ENCODE measurements around the gene COL4A6.

COL4A6 gene

DNA sequence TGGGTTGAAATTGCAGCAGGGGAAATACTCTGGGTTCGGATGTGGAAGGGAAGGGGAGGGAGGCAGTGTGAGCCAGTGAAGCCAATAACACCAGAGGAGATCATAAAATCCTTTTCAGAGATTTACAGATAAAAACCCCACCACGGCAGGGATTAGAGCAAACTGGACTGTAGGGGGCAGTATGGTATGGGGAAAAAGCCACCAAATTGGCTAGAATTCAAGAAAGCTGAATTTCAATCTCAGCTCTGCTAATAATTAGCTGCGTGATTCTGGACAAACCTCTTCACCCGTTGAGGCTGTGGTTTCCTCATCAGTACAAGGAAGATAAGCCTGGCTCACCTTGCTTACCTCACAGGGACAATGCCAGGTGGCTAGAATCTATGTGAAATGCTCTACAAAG, 238.5 kb downstream of the COL4A6 start:
- DNase-seq: no peak

- no peak for DNase-seq
Observed at GRCh38 chrX:108199041-108199440, 239.2 kb downstream of the COL4A6 start.

DNA sequence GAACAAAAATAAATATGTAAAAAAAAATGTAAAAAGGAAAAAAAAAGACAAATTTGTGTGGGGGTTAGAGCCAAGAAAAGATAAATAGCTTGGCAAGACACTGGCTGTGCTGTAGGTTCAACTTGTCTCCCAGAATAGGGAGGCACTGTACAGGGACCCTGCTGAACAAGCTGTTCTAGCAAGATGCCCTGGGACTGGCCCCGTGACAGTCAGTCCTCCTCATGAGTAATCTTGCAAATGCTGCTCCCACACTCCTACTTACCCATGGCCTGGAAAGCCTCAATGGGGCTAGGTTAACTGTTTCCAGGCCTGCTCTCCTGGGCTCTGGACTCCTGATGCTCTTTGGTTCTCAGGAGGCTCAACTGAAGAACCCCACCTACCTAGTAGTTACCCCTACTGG, 239.8 kb downstream of the COL4A6 start:
- DNase-seq: no peak

DNA sequence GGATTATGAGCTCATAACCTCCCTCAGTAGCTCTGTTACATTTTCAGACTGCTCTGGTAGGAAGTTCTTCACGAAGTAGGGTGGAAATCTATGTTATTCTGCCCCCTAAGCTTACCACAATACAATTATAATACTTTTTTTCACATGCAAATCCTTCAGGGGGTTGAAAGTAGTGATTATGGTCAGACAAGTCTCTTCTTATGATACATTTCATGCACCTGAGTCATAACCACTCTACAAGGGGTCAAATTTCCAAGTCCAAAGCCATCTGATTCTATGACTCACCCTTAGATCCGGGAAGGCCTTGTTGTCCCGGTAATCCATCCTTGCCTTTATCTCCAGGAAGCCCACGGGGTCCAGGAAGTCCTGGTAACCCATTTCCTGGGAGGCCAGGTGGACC, 251.4 kb downstream of the COL4A6 start:
- no peak for DNase-seq

DNA sequence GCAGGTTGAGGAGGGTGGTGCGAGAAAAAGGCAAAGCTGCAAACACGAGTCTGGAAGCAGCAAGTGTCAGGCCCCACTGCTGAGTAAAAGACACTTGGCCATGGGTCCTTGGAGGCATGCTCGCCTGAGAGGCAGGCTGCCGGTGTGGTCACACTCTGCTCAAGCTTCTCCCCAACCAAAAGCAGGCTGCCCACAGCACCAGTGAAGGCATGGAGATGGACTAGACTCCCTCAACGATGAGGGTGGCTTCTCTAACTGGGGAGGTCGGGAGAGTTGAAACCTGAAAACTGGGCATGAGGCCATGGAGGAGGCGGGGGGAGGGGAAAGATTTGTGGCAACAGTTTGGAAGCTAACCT, 260.1 kb downstream of the COL4A6 start:
- DNase-seq: no peak

DNA sequence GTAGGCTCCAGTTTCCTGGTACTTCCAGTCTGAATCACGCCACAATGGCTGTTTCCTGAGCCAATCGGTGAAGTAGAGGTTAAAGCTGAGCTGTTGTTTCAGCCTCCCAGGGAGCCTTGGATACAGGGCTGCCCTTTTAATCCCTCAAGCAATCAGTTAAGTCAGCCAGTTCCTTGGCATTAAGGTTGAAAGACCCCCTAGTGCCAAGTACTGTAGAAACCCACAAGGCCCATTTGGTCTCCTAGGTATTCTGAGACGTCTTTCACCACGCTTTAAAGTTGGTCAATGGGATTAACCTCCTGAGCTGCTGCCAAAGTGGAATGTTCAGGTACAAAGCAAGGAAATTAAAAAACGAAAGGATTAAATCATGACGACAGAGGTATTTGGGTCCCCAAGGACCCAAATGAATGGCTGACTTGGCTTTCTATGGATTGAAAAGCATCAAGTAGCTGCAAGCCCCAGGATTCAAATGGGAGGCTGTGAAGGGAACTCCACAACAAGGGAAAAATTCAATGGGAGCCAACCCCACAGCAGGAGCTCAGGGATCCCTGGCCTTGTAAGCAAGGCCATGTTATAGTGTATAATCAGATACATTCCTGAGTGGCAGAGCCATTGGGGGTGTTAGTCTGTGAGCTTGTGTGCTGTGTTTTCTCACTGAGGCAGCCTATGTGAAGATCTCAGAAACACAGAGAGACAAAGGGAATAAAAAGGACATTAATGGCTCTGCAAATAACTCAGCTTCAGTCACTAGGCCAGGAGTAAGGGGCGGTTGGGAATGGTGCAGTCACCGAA, 260.7 kb downstream of the COL4A6 start:
- DNase-seq: no peak

- DNase-seq: no peak
Observed at GRCh38 chrX:108173874-108174273, 264.3 kb downstream of the COL4A6 start.

DNA sequence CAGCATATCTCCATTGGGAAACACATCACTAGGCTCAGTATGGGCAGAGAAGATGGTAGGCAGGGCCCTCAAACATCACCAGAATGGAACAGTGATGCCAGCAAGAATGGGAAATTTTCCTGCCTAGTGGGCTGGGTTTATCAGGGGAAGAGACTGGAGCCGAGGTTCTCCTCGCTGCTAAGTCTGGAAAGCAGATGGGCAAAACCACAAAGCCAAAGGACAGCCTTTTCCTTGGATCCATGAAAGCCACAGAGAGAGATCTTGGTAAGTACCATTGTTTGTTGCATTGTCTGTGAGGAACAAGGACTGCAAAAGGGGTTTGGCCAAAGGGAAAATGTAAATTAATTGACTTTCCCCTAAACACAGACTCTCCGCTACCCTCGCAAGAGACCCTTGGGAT, 266.6 kb downstream of the COL4A6 start:
- no peak for DNase-seq

- no peak for DNase-seq
Observed at GRCh38 chrX:108169768-108170167, 268.5 kb downstream of the COL4A6 start.

DNA sequence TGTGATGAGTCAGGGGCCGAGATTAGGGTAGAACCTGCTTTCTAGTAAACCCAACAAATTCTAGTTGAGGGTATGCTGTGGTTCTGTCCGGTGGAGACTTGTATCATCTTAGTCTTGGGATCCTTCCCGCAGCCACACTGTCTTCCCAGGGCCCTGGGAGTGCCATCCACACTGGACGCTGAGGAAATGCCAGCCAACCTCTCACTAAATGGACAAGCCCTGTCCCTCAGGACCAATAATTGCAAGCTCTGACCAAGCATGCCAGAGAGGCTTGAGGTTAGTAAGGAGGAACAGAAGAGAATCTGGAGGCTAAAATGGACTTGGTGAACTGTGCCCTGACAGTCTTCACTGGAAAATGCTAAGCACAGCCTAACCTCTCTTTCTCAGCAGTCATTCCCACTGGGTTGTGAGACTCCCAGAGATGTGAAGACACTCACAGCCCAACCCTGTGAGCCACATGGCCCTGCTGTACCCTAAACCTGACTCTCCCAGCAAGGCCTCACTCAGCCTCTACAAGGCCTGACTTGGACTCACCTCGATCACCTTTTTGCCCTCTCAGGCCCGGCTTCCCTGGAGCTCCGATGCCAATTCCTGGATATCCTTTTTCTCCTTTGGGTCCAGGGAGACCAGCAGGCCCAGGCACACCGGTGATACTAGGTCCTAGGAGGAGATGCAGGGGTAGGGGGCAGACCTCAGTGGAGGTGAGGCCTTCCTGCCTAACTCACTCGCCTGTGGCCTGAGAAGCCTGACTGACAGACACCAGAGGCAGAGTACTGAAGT, 269.1 kb downstream of the COL4A6 start:
- no peak for DNase-seq

GRCh38 chrX:108167211-108167872, 270.9 kb downstream of the COL4A6 start:
- no peak for DNase-seq

DNA sequence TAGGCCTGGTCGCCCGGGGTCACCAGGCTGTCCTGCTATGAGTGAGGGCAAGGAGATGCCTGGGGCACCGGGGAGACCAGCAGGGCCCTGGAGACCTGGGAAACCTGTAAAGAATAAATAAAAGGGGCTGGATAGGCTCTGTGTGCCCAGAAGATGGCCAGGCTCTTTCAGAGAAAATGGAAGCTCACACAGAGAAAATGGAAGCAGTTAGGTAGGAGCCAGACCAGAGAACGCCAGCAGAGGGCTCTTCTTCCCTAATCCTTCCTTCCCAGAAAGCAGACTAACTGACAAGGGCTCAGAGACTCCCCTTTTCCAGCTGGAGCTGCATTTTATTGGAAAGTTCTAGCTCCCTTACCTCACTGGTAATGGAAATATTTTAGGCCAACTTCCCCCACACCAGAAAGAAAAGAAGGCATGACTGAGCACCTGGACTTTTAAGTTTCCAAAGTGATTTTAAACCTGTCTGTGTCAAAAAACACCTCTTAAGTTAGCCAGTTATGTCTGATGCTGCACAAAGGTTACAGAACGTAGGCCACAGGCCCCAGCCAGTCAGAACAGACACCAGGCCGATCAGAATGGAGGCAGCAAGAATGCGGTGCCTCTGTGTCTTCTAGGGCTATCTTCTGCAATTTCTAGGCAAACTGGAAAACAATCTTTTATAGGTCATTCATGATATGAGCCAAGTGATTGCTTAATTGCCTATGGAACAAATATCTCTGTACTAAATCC, 272.7 kb downstream of the COL4A6 start:
- no peak for DNase-seq

- DNase-seq: no peak
Observed at GRCh38 chrX:108163333-108164082, 274.7 kb downstream of the COL4A6 start.

- DNase-seq: no peak
Observed at GRCh38 chrX:108162265-108162664, 276.0 kb downstream of the COL4A6 start.

- no peak for DNase-seq
Observed at GRCh38 chrX:108160309-108160708, 277.9 kb downstream of the COL4A6 start.

GRCh38 chrX:108159028-108159670, 279.1 kb downstream of the COL4A6 start:
- no peak for DNase-seq

GRCh38 chrX:108157628-108158027, 280.6 kb downstream of the COL4A6 start:
- DNase-seq: no peak

DNA sequence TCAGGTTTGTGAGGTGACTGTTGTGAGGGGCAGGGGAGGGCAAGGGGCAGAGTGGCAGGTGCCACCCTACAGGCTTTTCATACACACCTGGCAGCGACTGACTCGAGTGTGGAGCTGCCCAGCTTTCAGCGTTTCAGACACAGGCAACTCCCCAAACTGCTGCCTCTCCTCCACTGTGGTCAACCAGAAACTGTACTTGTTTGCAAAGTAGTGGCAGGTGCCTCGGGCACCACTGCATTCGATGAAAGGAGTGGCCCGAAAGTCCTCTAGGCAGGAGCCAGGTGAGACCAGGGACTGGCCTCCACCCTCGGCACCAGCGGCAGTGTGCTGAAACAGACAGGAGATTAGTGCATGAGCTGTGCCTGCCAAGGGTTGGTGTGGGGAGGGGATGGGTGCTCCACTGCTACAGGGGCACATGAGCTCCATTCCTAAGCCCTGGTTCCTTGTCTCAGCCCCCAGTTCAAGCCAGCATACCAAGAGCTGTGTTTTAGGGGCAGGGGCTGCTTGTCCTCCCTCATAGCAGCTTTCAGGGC, 281.2 kb downstream of the COL4A6 start:
- DNase-seq: no peak

GRCh38 chrX:108156082-108156481, 282.1 kb downstream of the COL4A6 start:
- DNase-seq: no peak

DNA sequence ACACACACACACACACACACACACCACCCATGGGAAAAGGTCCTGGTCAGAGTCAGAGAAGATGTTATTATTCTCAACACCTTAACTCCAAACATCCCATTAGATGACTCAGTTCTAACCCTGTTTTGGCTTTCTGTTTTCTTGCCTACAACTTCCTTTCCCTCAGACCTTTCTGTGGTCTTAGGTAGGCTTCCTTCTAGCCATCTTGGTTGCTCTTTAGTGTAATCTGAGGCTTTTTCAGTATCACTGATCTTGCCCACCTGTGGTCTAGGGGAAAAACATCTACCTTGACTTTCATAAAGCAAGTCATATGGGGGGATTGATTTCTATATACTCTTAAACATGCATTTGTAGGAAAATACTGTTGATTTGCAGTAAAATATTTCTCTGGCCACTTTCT, 289.7 kb downstream of the COL4A6 start:
- no peak for DNase-seq

- DNase-seq: no peak
Observed at GRCh38 chrX:108138814-108139702, 299.2 kb downstream of the COL4A6 start.

All from activated CD4-positive, CD25-positive, alpha-beta regulatory T cell (primary cell).